Umbilical cord (tissue), 2 donors: ENCODE results near the gene TSPAN14. TPM values are rescaled to one million over a fixed set of nuclear protein-coding genes. Genes with fewer than 3 reads are reported as not detected.
"Not testable (repeated sequence)": the region's sequence is repeated elsewhere in the genome, so short reads cannot be mapped to it uniquely, and the experiment has no call there.

Source experiments
- DNase-seq: peaks from one replicate; pipeline ENCODE4 v3.0.0-alpha.2; 2015; ENCODE audit warnings: low spot score
- total RNA-seq: library from RNA; depleted of rRNA; stranded (reverse); fragments of >200 nt; gene quantifications from one replicate; pipeline ENCODE4 v1.2.3, GENCODE V29; 2014; ENCODE audit warnings: low replicate concordance; ENCODE audit not compliant: insufficient read depth

The TSPAN14 gene
- total RNA-seq, 1 donor from 2014 or later: 32.7 TPM

- peak; percentile 34 for DNase-seq
Observed at GRCh38 chr10:80468002-80468401, 13.9 kb downstream of the TSPAN14 start.

GRCh38 chr10:80468806-80469421 lies 14.8 kb downstream of the TSPAN14 start:
- DNase-seq: no peak

- no peak for DNase-seq
Observed at GRCh38 chr10:80470266-80470665, 16.2 kb downstream of the TSPAN14 start.

GRCh38 chr10:80471001-80471400 lies 16.9 kb downstream of the TSPAN14 start:
- peak; percentile 55 for DNase-seq

GRCh38 chr10:80471715-80472233 lies 17.7 kb downstream of the TSPAN14 start:
- no peak for DNase-seq

- DNase-seq: peak; percentile 40
Observed at GRCh38 chr10:80472234-80473095, 18.4 kb downstream of the TSPAN14 start.

- DNase-seq: no peak
Observed at GRCh38 chr10:80473096-80473657, 19.1 kb downstream of the TSPAN14 start.

GRCh38 chr10:80473692-80474596 lies 19.8 kb downstream of the TSPAN14 start:
- peak; percentile 32 for DNase-seq

GRCh38 chr10:80474597-80474910 lies 20.4 kb downstream of the TSPAN14 start:
- DNase-seq: peak; percentile 45

GRCh38 chr10:80474941-80475340 lies 20.8 kb downstream of the TSPAN14 start:
- peak; percentile 86 for DNase-seq

- not testable (repeated sequence) for DNase-seq
Observed at GRCh38 chr10:80475641-80476040, 21.5 kb downstream of the TSPAN14 start.

GRCh38 chr10:80476685-80477084 lies 22.6 kb downstream of the TSPAN14 start:
- DNase-seq: no peak

- DNase-seq: peak; percentile 35
Observed at GRCh38 chr10:80477813-80478212, 23.7 kb downstream of the TSPAN14 start.

- DNase-seq: not testable (repeated sequence)
Observed at GRCh38 chr10:80480373-80480772, 26.3 kb downstream of the TSPAN14 start.

GRCh38 chr10:80480852-80481251 lies 26.7 kb downstream of the TSPAN14 start:
- no peak for DNase-seq

- DNase-seq: no peak
Observed at GRCh38 chr10:80484243-80484642, 30.1 kb downstream of the TSPAN14 start.

GRCh38 chr10:80484676-80485075 lies 30.6 kb downstream of the TSPAN14 start:
- DNase-seq: no peak

GRCh38 chr10:80485076-80485945 lies 31.2 kb downstream of the TSPAN14 start:
- DNase-seq: no peak

GRCh38 chr10:80485946-80486764 lies 32.0 kb downstream of the TSPAN14 start:
- DNase-seq: peak; percentile 53
